ENCODE measurements around the gene PSTK.

DNA sequence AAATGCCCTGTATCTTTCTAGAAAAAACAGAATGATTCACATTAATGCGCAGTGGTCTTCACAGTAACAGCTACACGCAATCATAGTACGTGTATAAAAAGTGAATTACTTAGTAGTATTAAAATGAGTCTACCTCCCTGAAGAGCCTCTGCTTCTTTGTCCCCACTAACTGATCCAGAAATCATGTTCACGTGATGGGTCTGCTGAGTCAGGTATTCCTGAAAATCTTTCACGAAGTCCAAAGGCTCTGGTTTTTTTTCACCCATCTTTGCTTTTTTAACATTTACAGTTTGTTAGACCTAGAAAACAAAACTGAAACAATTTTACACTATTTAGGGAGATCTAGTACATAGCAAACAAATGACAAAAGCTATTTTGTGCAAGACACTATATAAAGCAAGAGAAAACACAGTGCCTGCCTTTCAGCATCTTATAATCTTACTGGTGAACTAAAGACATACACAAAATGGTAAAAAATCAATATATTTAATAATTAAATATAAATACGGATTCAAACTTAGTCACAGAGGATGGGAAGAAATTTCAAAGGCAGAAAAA, 18.2 kb downstream of the PSTK start:
- TF ChIP-seq, protein P1, sequence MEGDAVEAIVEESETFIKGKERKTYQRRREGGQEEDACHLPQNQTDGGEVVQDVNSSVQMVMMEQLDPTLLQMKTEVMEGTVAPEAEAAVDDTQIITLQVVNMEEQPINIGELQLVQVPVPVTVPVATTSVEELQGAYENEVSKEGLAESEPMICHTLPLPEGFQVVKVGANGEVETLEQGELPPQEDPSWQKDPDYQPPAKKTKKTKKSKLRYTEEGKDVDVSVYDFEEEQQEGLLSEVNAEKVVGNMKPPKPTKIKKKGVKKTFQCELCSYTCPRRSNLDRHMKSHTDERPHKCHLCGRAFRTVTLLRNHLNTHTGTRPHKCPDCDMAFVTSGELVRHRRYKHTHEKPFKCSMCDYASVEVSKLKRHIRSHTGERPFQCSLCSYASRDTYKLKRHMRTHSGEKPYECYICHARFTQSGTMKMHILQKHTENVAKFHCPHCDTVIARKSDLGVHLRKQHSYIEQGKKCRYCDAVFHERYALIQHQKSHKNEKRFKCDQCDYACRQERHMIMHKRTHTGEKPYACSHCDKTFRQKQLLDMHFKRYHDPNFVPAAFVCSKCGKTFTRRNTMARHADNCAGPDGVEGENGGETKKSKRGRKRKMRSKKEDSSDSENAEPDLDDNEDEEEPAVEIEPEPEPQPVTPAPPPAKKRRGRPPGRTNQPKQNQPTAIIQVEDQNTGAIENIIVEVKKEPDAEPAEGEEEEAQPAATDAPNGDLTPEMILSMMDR (IDR thresholded peaks at IDR 0.05) = no peak
- TF ChIP-seq EP300 (IDR thresholded peaks at IDR 0.05) = no peak
- no peak for TF ChIP-seq POLR2AphosphoS5 (IDR thresholded peaks at IDR 0.05)

All from stomach (tissue), 4 donors.